Measurements from ENCODE around the gene MEX3C. TPM values are rescaled to one million over a fixed set of nuclear protein-coding genes. Genes with fewer than 3 reads are reported as not detected.

Gene MEX3C
- total and polyA plus RNA-seq, 2 experiments from 2014 or later: 28.8 to 109 TPM

DNA sequence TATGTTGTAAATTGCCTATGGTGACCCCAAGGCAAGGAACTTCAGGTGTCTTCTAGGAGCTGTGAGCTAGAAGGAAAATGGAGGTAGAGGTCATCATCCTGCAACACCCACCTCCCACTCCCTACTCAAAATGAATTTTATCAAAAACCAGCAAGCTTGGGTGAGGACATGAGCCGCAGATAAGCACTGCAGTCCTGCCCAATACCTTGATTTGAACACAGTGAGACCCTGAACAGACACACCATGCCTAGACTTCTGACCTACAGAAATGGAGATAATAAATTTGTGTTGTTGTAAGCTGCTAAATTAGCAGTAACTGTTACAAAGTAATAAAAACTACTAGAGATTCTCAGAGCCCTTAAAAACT, 13.4 kb downstream of the MEX3C start:
- Histone ChIP-seq H2AFZ (no peak overlapping the region), H3K4me2 (no peak overlapping the region), H3K9me2 (ENCODE audit: insufficient read depth) (no peaks in the 10 kb centered on the region), H3K27ac (ENCODE audit: low read depth) (no peak overlapping the region), H3K36me3 (ENCODE audit: insufficient read depth) (peaks cover 8% of the 10 kb centered on the region; the same call in 1 of the 2 replicates), H3K27me3 (ENCODE audit: insufficient read depth) (no peaks in the 10 kb centered on the region), H3K79me2 (replicated peaks; ENCODE audit: insufficient read depth) (peaks cover 100% of the 10 kb centered on the region), H3K4me3 (no peak overlapping the region), H4K20me1 (replicated peaks; ENCODE audit: insufficient read depth) (peaks cover 60% of the 10 kb centered on the region), H3K4me1 (ENCODE audit: insufficient read depth) (peaks cover 51% of the 10 kb centered on the region), H3F3A (replicated peaks; ENCODE audit: low read depth) (no peaks in the 10 kb centered on the region)
- Mint-ChIP-seq H3K36me3 (ENCODE audit: low read depth) (peaks cover 34% of the 10 kb centered on the region), H3K9me3 (no peaks in the 10 kb centered on the region), H3K27me3 (ENCODE audit: insufficient read depth, low read depth, poor library complexity) (peaks cover 2% of the 10 kb centered on the region), H3K27ac (no peak overlapping the region), H3K4me1 (peaks cover 42% of the 10 kb centered on the region), H3K4me3 (no peak overlapping the region)
- DNase-seq (ENCODE audit: low spot score): no peak
- TF ChIP-seq STAT1 (IDR thresholded peaks at IDR 0.05; ENCODE audit: unreplicated experiment): no peak
- no peak for TF ChIP-seq EZH2phosphoT487 (IDR thresholded peaks at IDR 0.05; ENCODE audit: unreplicated experiment)
- TF ChIP-seq, protein P1, sequence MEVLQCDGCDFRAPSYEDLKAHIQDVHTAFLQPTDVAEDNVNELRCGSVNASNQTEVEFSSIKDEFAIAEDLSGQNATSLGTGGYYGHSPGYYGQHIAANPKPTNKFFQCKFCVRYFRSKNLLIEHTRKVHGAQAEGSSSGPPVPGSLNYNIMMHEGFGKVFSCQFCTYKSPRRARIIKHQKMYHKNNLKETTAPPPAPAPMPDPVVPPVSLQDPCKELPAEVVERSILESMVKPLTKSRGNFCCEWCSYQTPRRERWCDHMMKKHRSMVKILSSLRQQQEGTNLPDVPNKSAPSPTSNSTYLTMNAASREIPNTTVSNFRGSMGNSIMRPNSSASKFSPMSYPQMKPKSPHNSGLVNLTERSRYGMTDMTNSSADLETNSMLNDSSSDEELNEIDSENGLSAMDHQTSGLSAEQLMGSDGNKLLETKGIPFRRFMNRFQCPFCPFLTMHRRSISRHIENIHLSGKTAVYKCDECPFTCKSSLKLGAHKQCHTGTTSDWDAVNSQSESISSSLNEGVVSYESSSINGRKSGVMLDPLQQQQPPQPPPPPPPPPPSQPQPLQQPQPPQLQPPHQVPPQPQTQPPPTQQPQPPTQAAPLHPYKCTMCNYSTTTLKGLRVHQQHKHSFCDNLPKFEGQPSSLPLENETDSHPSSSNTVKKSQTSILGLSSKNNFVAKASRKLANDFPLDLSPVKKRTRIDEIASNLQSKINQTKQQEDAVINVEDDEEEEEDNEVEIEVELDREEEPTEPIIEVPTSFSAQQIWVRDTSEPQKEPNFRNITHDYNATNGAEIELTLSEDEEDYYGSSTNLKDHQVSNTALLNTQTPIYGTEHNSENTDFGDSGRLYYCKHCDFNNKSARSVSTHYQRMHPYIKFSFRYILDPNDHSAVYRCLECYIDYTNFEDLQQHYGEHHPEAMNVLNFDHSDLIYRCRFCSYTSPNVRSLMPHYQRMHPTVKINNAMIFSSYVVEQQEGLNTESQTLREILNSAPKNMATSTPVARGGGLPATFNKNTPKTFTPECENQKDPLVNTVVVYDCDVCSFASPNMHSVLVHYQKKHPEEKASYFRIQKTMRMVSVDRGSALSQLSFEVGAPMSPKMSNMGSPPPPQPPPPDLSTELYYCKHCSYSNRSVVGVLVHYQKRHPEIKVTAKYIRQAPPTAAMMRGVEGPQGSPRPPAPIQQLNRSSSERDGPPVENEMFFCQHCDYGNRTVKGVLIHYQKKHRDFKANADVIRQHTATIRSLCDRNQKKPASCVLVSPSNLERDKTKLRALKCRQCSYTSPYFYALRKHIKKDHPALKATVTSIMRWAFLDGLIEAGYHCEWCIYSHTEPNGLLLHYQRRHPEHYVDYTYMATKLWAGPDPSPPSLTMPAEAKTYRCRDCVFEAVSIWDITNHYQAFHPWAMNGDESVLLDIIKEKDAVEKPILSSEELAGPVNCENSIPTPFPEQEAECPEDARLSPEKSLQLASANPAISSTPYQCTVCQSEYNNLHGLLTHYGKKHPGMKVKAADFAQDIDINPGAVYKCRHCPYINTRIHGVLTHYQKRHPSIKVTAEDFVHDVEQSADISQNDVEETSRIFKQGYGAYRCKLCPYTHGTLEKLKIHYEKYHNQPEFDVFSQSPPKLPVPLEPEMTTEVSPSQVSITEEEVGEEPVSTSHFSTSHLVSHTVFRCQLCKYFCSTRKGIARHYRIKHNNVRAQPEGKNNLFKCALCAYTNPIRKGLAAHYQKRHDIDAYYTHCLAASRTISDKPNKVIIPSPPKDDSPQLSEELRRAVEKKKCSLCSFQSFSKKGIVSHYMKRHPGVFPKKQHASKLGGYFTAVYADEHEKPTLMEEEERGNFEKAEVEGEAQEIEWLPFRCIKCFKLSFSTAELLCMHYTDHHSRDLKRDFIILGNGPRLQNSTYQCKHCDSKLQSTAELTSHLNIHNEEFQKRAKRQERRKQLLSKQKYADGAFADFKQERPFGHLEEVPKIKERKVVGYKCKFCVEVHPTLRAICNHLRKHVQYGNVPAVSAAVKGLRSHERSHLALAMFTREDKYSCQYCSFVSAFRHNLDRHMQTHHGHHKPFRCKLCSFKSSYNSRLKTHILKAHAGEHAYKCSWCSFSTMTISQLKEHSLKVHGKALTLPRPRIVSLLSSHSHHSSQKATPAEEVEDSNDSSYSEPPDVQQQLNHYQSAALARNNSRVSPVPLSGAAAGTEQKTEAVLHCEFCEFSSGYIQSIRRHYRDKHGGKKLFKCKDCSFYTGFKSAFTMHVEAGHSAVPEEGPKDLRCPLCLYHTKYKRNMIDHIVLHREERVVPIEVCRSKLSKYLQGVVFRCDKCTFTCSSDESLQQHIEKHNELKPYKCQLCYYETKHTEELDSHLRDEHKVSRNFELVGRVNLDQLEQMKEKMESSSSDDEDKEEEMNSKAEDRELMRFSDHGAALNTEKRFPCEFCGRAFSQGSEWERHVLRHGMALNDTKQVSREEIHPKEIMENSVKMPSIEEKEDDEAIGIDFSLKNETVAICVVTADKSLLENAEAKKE (CRISPR knock-in tag; IDR thresholded peaks at IDR 0.05): no peak
- no peak for TF ChIP-seq JUNB (IDR thresholded peaks at IDR 0.05; ENCODE audit: unreplicated experiment)
- no peak for ATAC-seq

DNA sequence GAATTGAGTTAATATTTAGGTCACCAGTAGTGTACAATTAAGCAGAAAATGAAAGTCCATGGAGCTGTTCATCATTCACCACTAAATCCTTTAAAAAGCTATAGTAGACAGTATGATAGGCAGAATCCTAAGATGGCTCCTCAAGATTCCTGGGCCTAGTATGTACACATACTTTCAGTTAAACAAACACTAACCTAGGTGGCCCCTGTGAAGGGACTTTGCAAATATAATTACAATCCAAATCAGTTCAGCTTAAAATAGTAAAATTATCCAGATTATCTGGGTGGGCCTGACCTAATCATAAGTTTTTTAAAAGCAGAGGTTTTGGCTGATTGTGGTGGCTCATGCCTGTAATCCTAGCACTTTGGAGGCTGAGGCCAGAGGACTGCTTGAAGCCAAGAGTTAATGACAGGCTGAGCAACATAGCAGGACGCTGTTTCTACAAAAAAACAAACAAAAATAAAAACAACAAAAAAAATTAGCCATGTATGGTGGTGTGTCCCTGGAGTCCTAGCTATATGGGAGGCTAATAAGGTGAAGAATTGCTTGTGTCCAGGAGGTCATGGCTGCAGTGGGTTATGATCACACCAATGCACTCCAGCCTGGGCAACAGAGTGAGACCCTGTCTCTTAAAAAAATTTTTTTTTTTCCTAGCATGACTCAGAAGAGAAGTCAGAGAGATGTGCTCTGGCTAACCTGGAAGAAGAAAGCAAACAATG, 13.9 kb downstream of the MEX3C start:
- Histone ChIP-seq H3K4me3 (no peak overlapping the region), H3K4me1 (ENCODE audit: insufficient read depth) (peaks cover 45% of the 10 kb centered on the region), H3K4me2 (no peak overlapping the region), H2AFZ (no peak overlapping the region), H4K20me1 (replicated peaks; ENCODE audit: insufficient read depth) (peaks cover 55% of the 10 kb centered on the region), H3K27me3 (ENCODE audit: insufficient read depth) (no peaks in the 10 kb centered on the region), H3K79me2 (replicated peaks; ENCODE audit: insufficient read depth) (peaks cover 100% of the 10 kb centered on the region), H3K27ac (ENCODE audit: low read depth) (no peak overlapping the region), H3K9me2 (ENCODE audit: insufficient read depth) (no peaks in the 10 kb centered on the region), H3F3A (replicated peaks; ENCODE audit: low read depth) (no peaks in the 10 kb centered on the region), H3K36me3 (ENCODE audit: insufficient read depth) (peaks cover 8% of the 10 kb centered on the region; the same call in 1 of the 2 replicates)
- Mint-ChIP-seq H3K27me3 (ENCODE audit: insufficient read depth, low read depth, poor library complexity) (peaks cover 2% of the 10 kb centered on the region), H3K9me3 (no peaks in the 10 kb centered on the region), H3K4me1 (peaks cover 39% of the 10 kb centered on the region), H3K4me3 (no peak overlapping the region), H3K27ac (no peak overlapping the region), H3K36me3 (ENCODE audit: low read depth) (peaks cover 34% of the 10 kb centered on the region)
- no peak for DNase-seq (ENCODE audit: low spot score)
- ATAC-seq: no peak
- TF ChIP-seq EZH2phosphoT487 (IDR thresholded peaks at IDR 0.05; ENCODE audit: unreplicated experiment): no peak
- TF ChIP-seq, protein P2, sequence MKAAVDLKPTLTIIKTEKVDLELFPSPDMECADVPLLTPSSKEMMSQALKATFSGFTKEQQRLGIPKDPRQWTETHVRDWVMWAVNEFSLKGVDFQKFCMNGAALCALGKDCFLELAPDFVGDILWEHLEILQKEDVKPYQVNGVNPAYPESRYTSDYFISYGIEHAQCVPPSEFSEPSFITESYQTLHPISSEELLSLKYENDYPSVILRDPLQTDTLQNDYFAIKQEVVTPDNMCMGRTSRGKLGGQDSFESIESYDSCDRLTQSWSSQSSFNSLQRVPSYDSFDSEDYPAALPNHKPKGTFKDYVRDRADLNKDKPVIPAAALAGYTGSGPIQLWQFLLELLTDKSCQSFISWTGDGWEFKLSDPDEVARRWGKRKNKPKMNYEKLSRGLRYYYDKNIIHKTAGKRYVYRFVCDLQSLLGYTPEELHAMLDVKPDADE (IDR thresholded peaks at IDR 0.05): no peak
